WTC11 (cell line): Measurements from ENCODE around the gene A1BG. TPM values are rescaled to one million over a fixed set of nuclear protein-coding genes. Genes with fewer than 3 reads are reported as not detected.

Experiments
- ATAC-seq: fragments of 200-7000 bp; cut with Tn5 transposase; 2 replicates; pipeline ENCODE4 v1.10.0; 2021; ENCODE audit warnings: mild to moderate bottlenecking, moderate library complexity
- CTCF ChIA-PET: fragments of 300-600 bp; sonication (Branson Sonifier 250); formaldehyde crosslinking; loops from one replicate; lab custom pipeline; 2021; ENCODE audit warnings: antibody characterized with exemption; lab: Charles Lee
- POLR2A ChIA-PET: fragments of 350-600 bp; sonication (Branson Sonifier 250); formaldehyde crosslinking; loops from one replicate; lab custom pipeline; 2021; ENCODE audit warnings: antibody characterized with exemption; lab: Charles Lee
- DNase-seq: peaks from one replicate; pipeline ENCODE4 v3.0.0; 2021; ENCODE audit warnings: low spot score
- H3K27ac Mint-ChIP-seq: 2 replicates; pipeline ENCODE4 v1.8.0; 2021; ENCODE audit warnings: mixed read lengths
- H3K27me3 Mint-ChIP-seq: 2 replicates; pipeline ENCODE4 v1.8.0; 2021; ENCODE audit warnings: low read depth, mild to moderate bottlenecking, moderate library complexity, mixed read lengths
- H3K36me3 Mint-ChIP-seq: 2 replicates; pipeline ENCODE4 v1.8.0; 2021; ENCODE audit warnings: mixed read lengths
- H3K4me1 Mint-ChIP-seq: 2 replicates; pipeline ENCODE4 v1.8.0; 2022; ENCODE audit warnings: mixed read lengths
- H3K4me3 Mint-ChIP-seq: 2 replicates; pipeline ENCODE4 v1.8.0; 2021; ENCODE audit warnings: mild to moderate bottlenecking, moderate library complexity, mixed read lengths
- H3K9me3 Mint-ChIP-seq: 2 replicates; pipeline ENCODE4 v1.8.0; 2021; ENCODE audit warnings: mixed read lengths
- ELF4 ChIP-seq: sonication (generic); formaldehyde crosslinking; IDR thresholded peaks from 2 replicates; pipeline ENCODE4 v1.8.1; 2022; ENCODE audit warnings: low read depth, mild to moderate bottlenecking, moderate library complexity, missing genetic modification reagents
- GRHL2 ChIP-seq: fragments of 250-450 bp; sonication (Bioruptor Pico); IDR thresholded peaks from 2 replicates; pipeline ENCODE4 v1.8.0; 2022; ENCODE audit warnings: mild to moderate bottlenecking, moderate library complexity; ENCODE audit not compliant: insufficient replicate concordance, severe bottlenecking
- GTF2I ChIP-seq: fragments of 250-450 bp; sonication (Bioruptor Pico); conservative IDR thresholded peaks from 2 replicates; pipeline ENCODE4 v1.4.0; 2021; ENCODE audit warnings: mild to moderate bottlenecking
- HMGA2 ChIP-seq: fragments of 250-450 bp; sonication (Bioruptor Pico); IDR thresholded peaks from 2 replicates; pipeline ENCODE4 v1.4.0; 2021; ENCODE audit warnings: mild to moderate bottlenecking, moderate library complexity
- NFE2L1 ChIP-seq: sonication (generic); formaldehyde crosslinking; IDR thresholded peaks from 2 replicates; pipeline ENCODE4 v1.8.1; 2023; ENCODE audit warnings: missing genetic modification reagents
- NR3C1 ChIP-seq: sonication (generic); formaldehyde crosslinking; conservative IDR thresholded peaks from 2 replicates; pipeline ENCODE4 v1.8.1; 2023; ENCODE audit warnings: low read depth, mild to moderate bottlenecking, missing genetic modification reagents
- OVOL2 ChIP-seq: fragments of 250-450 bp; sonication (Bioruptor Pico); IDR thresholded peaks from 2 replicates; pipeline ENCODE4 v1.9.0; 2021; ENCODE audit warnings: mild to moderate bottlenecking, borderline replicate concordance
- RELA ChIP-seq: sonication (generic); formaldehyde crosslinking; IDR thresholded peaks from 2 replicates; pipeline ENCODE4 v1.8.1; 2022; ENCODE audit warnings: missing genetic modification reagents, mild to moderate bottlenecking, borderline replicate concordance
- TP53 ChIP-seq: sonication (generic); formaldehyde crosslinking; IDR thresholded peaks from 2 replicates; pipeline ENCODE4 v1.8.1; 2023; ENCODE audit warnings: mild to moderate bottlenecking, missing genetic modification reagents
- ZNF317 ChIP-seq: sonication (generic); formaldehyde crosslinking; IDR thresholded peaks from 2 replicates; pipeline ENCODE4 v1.8.1; 2023; ENCODE audit warnings: low read depth, mild to moderate bottlenecking, moderate library complexity, missing genetic modification reagents, borderline replicate concordance
- ZNF423 ChIP-seq: fragments of 250-450 bp; sonication (Bioruptor Pico); IDR thresholded peaks from 2 replicates; pipeline ENCODE4 v2.1.2; 2022; ENCODE audit warnings: mild to moderate bottlenecking, moderate library complexity
- total RNA-seq: library from RNA; stranded (reverse); gene quantifications from 3 replicates; pipeline ENCODE4 v1.2.3, GENCODE V29; 2021
- TF ChIP-seq, protein P1 (sequence below): fragments of 200-600 bp; IDR thresholded peaks from 2 replicates; pipeline ENCODE4 v1.8.0; 2022; ENCODE audit warnings: antibody characterized with exemption
- TF ChIP-seq, protein P2 (sequence below): fragments of 250-450 bp; sonication (Bioruptor Pico); IDR thresholded peaks from 2 replicates; pipeline ENCODE4 v1.9.0; 2021; ENCODE audit warnings: mild to moderate bottlenecking
- TF ChIP-seq, protein P3 (sequence below): sonication (generic); formaldehyde crosslinking; IDR thresholded peaks from 2 replicates; pipeline ENCODE4 v1.8.1; 2023; ENCODE audit warnings: mild to moderate bottlenecking, moderate library complexity, missing genetic modification reagents
- TF ChIP-seq, protein P4 (sequence below): sonication (generic); formaldehyde crosslinking; IDR thresholded peaks from 2 replicates; pipeline ENCODE4 v1.8.0; 2022; ENCODE audit warnings: mild to moderate bottlenecking, missing genetic modification reagents
- TF ChIP-seq, protein P5 (sequence below): sonication (generic); formaldehyde crosslinking; IDR thresholded peaks from 2 replicates; pipeline ENCODE4 v1.8.1; 2022; ENCODE audit warnings: low read depth, mild to moderate bottlenecking, moderate library complexity, missing genetic modification reagents, borderline replicate concordance
- TF ChIP-seq, protein P6 (sequence below): sonication (generic); formaldehyde crosslinking; IDR thresholded peaks from 2 replicates; pipeline ENCODE4 v1.8.0; 2022; ENCODE audit warnings: mild to moderate bottlenecking, missing genetic modification reagents
- TF ChIP-seq, protein P7 (sequence below): sonication (generic); formaldehyde crosslinking; IDR thresholded peaks from 2 replicates; pipeline ENCODE4 v1.8.0; 2022; ENCODE audit warnings: mild to moderate bottlenecking, missing genetic modification reagents
- TF ChIP-seq, protein P8 (sequence below): sonication (generic); formaldehyde crosslinking; IDR thresholded peaks from 2 replicates; pipeline ENCODE4 v1.8.0; 2022; ENCODE audit warnings: mild to moderate bottlenecking, missing genetic modification reagents

The A1BG gene
- total RNA-seq, 1 experiment from 2014 or later, result 24.3 TPM

DNA sequence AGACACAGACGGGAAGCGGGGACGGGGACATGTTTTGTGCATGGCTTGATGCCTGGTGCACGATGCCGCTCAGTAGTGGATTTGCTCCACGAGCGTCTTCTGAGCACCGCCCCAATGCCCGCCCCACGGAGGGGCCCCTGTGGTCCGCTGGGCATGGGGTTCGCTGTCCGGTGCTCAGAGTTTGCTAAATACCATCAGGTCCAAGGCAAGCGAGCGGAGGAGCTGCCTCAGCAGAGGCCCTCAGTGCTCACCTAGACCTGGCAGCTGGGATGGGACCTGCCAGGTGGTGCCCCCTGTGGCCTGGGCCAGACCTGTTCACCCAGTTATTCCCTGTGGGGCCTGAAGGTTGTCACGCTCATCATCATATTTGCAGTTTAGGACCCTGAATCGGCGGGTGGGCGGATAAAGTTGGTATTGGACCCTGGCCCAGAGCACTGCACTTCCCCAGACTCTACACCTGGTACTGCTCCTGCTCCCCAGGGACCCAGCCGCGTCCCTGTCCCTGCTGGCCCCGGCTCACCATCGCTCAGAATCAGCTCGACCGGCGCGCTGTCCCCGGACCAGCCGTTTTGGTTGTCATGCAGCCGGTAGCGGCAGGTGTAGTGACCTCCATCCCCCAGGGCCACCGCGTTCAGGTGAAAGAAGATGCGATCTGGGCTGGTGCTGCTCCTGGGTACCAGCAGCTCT lies 2.3 kb downstream of the A1BG start:
- CTCF ChIA-PET, result interaction anchor here (1.5 kb wide), 1 partner anchor 12 kb away, joined by 6 read pairs; no protein-coding TSS in a partner anchor
- H3K36me3 Mint-ChIP-seq, result no peaks in the 10 kb centered on the region
- H3K27ac Mint-ChIP-seq, result no peak overlapping the region
- H3K4me1 Mint-ChIP-seq, result peaks cover 3% of the 10 kb centered on the region; the same call in 1 of the 2 replicates
- ATAC-seq, result no peak
- POLR2A ChIA-PET, result interaction anchor here (1.0 kb wide), 1 partner anchor 12 kb away, joined by 4 read pairs; the partner anchor contains the start of gene ZNF497
- TF ChIP-seq TP53 (CRISPR knock-in tag) (no peak), ZNF317 (CRISPR knock-in tag) (no peak), RELA (CRISPR knock-in tag) (no peak), OVOL2 (no peak)
- TF ChIP-seq, protein P1, sequence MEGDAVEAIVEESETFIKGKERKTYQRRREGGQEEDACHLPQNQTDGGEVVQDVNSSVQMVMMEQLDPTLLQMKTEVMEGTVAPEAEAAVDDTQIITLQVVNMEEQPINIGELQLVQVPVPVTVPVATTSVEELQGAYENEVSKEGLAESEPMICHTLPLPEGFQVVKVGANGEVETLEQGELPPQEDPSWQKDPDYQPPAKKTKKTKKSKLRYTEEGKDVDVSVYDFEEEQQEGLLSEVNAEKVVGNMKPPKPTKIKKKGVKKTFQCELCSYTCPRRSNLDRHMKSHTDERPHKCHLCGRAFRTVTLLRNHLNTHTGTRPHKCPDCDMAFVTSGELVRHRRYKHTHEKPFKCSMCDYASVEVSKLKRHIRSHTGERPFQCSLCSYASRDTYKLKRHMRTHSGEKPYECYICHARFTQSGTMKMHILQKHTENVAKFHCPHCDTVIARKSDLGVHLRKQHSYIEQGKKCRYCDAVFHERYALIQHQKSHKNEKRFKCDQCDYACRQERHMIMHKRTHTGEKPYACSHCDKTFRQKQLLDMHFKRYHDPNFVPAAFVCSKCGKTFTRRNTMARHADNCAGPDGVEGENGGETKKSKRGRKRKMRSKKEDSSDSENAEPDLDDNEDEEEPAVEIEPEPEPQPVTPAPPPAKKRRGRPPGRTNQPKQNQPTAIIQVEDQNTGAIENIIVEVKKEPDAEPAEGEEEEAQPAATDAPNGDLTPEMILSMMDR, result no peak
- TF ChIP-seq, protein P2, sequence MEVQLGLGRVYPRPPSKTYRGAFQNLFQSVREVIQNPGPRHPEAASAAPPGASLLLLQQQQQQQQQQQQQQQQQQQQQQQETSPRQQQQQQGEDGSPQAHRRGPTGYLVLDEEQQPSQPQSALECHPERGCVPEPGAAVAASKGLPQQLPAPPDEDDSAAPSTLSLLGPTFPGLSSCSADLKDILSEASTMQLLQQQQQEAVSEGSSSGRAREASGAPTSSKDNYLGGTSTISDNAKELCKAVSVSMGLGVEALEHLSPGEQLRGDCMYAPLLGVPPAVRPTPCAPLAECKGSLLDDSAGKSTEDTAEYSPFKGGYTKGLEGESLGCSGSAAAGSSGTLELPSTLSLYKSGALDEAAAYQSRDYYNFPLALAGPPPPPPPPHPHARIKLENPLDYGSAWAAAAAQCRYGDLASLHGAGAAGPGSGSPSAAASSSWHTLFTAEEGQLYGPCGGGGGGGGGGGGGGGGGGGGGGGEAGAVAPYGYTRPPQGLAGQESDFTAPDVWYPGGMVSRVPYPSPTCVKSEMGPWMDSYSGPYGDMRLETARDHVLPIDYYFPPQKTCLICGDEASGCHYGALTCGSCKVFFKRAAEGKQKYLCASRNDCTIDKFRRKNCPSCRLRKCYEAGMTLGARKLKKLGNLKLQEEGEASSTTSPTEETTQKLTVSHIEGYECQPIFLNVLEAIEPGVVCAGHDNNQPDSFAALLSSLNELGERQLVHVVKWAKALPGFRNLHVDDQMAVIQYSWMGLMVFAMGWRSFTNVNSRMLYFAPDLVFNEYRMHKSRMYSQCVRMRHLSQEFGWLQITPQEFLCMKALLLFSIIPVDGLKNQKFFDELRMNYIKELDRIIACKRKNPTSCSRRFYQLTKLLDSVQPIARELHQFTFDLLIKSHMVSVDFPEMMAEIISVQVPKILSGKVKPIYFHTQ (CRISPR knock-in tag), result no peak
- TF ChIP-seq, protein P3, sequence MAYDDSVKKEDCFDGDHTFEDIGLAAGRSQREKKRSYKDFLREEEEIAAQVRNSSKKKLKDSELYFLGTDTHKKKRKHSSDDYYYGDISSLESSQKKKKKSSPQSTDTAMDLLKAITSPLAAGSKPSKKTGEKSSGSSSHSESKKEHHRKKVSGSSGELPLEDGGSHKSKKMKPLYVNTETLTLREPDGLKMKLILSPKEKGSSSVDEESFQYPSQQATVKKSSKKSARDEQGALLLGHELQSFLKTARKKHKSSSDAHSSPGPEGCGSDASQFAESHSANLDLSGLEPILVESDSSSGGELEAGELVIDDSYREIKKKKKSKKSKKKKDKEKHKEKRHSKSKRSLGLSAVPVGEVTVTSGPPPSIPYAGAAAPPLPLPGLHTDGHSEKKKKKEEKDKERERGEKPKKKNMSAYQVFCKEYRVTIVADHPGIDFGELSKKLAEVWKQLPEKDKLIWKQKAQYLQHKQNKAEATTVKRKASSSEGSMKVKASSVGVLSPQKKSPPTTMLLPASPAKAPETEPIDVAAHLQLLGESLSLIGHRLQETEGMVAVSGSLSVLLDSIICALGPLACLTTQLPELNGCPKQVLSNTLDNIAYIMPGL (CRISPR knock-in tag), result no peak
- TF ChIP-seq, protein P4, sequence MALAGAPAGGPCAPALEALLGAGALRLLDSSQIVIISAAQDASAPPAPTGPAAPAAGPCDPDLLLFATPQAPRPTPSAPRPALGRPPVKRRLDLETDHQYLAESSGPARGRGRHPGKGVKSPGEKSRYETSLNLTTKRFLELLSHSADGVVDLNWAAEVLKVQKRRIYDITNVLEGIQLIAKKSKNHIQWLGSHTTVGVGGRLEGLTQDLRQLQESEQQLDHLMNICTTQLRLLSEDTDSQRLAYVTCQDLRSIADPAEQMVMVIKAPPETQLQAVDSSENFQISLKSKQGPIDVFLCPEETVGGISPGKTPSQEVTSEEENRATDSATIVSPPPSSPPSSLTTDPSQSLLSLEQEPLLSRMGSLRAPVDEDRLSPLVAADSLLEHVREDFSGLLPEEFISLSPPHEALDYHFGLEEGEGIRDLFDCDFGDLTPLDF (CRISPR knock-in tag), result no peak
- H3K9me3 Mint-ChIP-seq, result no peaks in the 10 kb centered on the region
- H3K4me3 Mint-ChIP-seq, result no peak overlapping the region
- peaks cover 44% of the 10 kb centered on the region for H3K27me3 Mint-ChIP-seq
- no peak for DNase-seq

DNA sequence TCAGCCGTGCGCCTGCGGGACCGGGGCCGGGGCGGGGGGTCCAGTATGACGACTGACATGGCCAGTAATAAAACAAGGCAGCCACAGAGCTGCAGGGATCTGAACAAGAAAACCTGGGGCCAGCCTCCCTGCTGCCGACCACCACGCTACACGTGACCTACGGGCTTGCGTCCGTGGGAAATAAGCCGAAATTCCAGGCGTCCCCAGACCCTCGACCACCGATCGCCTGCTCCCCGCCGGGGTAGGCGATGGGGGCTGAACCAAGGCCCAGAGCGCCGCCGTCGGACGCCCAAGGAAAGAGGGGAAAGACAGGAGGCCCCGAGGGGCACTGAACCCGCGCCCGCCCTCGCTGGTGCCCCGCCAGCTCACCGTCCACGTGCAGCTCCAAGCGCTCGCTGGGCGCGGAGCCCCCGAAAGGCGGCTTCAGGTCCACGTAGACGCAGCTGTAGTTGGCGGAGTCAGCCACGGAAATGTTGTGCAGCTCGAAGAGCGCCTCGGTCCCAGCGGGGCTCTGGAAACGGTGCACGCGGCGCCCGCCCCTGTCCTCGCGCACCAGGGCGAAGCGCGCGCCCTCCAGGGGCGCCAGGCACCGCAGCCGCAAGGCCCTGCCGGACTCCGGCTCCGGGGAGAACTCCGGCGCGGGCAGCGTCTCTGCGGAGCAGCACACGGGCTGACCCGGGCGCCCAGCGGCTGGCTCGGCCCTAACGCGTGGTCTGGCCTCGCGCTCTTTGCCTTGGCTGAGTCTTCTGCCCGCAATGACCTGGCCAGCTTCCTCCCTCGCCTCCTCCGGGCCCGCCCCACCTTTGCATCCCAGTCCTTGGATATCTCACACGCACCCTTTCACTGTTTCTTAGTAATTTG lies 3.1 kb downstream of the A1BG start:
- POLR2A ChIA-PET, result no interaction called here
- Mint-ChIP-seq H3K4me3 (no peak overlapping the region), H3K27ac (no peak overlapping the region), H3K4me1 (peaks cover 3% of the 10 kb centered on the region; the same call in 1 of the 2 replicates), H3K27me3 (peaks cover 48% of the 10 kb centered on the region), H3K36me3 (no peaks in the 10 kb centered on the region), H3K9me3 (no peaks in the 10 kb centered on the region)
- no peak; the same call in 1 of the 2 replicates for ATAC-seq
- CTCF ChIA-PET, result interaction anchor here (1.5 kb wide), 1 partner anchor 11 kb away, joined by 6 read pairs; no protein-coding TSS in a partner anchor
- no peak for DNase-seq
- TF ChIP-seq, protein P5, sequence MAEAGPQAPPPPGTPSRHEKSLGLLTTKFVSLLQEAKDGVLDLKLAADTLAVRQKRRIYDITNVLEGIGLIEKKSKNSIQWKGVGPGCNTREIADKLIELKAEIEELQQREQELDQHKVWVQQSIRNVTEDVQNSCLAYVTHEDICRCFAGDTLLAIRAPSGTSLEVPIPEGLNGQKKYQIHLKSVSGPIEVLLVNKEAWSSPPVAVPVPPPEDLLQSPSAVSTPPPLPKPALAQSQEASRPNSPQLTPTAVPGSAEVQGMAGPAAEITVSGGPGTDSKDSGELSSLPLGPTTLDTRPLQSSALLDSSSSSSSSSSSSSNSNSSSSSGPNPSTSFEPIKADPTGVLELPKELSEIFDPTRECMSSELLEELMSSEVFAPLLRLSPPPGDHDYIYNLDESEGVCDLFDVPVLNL (CRISPR knock-in tag), result no peak
- TF ChIP-seq ELF4 (CRISPR knock-in tag), result no peak
- TF ChIP-seq, protein P6, sequence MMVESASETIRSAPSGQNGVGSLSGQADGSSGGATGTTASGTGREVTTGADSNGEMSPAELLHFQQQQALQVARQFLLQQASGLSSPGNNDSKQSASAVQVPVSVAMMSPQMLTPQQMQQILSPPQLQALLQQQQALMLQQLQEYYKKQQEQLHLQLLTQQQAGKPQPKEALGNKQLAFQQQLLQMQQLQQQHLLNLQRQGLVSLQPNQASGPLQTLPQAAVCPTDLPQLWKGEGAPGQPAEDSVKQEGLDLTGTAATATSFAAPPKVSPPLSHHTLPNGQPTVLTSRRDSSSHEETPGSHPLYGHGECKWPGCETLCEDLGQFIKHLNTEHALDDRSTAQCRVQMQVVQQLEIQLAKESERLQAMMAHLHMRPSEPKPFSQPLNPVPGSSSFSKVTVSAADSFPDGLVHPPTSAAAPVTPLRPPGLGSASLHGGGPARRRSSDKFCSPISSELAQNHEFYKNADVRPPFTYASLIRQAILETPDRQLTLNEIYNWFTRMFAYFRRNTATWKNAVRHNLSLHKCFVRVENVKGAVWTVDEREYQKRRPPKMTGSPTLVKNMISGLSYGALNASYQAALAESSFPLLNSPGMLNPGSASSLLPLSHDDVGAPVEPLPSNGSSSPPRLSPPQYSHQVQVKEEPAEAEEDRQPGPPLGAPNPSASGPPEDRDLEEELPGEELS (CRISPR knock-in tag), result no peak
- TF ChIP-seq GRHL2 (CRISPR knock-in tag), result no peak
- no peak for TF ChIP-seq NFE2L1 (CRISPR knock-in tag)
- TF ChIP-seq, protein P7, sequence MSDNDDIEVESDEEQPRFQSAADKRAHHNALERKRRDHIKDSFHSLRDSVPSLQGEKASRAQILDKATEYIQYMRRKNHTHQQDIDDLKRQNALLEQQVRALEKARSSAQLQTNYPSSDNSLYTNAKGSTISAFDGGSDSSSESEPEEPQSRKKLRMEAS (CRISPR knock-in tag), result no peak
- no peak for TF ChIP-seq NR3C1
- TF ChIP-seq, protein P8, sequence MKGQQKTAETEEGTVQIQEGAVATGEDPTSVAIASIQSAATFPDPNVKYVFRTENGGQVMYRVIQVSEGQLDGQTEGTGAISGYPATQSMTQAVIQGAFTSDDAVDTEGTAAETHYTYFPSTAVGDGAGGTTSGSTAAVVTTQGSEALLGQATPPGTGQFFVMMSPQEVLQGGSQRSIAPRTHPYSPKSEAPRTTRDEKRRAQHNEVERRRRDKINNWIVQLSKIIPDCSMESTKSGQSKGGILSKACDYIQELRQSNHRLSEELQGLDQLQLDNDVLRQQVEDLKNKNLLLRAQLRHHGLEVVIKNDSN (CRISPR knock-in tag), result no peak
- no peak for TF ChIP-seq ZNF423
- TF ChIP-seq HMGA2, result no peak
- TF ChIP-seq GTF2I, result no peak
